ENCODE results near the gene GRM5. TPM values are rescaled to one million over a fixed set of nuclear protein-coding genes. Genes with fewer than 3 reads are reported as not detected.

The GRM5 gene
- total RNA-seq, 4 donors from 2014 or later: 0.13 TPM; not detected in 3

DNA sequence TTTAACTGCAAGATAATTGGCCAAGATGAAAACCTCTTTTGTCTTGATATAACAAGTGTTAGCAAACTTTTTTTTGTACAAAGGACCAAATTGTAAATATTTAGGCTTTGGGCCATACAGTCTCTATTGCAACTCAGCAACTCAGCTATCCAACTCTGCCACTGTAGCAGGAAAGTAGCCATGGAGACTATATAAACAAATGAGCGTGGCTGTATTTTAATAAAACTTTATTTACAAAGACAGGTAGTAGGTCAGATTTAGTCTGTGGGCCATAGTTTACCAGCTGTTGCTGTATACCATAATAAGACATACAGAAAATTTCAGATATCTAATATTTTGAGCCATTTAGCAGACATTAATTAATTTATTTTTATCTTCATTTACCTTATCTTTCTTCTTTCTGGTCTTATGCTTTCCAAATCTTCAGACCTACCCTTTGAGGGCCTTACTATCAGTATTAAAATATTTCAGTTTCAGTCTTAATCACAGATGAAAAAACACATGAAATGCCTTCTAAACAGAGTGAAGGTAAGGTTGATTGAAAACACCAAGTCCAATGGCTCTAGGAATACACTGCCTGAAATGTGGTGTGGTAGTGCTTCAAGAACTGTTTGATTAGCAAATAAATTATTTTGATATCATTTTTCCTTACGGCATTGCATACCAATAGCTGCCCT lies 471.4 kb downstream of the GRM5 start:
- DNase-seq (ENCODE audit: low spot score) (no peak), ATAC-seq (ENCODE audit: low FRiP score) (no peak)
- TF ChIP-seq, protein P1, sequence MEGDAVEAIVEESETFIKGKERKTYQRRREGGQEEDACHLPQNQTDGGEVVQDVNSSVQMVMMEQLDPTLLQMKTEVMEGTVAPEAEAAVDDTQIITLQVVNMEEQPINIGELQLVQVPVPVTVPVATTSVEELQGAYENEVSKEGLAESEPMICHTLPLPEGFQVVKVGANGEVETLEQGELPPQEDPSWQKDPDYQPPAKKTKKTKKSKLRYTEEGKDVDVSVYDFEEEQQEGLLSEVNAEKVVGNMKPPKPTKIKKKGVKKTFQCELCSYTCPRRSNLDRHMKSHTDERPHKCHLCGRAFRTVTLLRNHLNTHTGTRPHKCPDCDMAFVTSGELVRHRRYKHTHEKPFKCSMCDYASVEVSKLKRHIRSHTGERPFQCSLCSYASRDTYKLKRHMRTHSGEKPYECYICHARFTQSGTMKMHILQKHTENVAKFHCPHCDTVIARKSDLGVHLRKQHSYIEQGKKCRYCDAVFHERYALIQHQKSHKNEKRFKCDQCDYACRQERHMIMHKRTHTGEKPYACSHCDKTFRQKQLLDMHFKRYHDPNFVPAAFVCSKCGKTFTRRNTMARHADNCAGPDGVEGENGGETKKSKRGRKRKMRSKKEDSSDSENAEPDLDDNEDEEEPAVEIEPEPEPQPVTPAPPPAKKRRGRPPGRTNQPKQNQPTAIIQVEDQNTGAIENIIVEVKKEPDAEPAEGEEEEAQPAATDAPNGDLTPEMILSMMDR (IDR thresholded peaks at IDR 0.05): no peak

DNA sequence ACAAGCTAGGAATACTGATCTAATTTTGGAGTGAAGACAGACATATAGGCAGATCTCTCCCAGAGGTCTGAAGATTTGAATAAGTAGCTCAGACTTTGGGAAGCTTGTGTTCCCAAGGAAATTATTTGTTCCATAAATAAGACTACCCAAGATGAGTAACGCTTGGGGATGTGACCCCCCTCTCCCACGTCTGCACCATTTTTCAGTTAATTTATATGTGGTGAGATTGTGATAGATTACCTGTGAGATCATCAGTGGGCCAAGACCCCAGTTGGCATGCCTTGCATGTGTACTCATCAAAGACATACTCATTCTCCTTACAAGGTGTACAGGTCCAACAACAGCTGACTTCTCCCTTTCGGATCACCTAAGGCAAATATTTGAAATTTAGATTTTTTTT lies 475.4 kb downstream of the GRM5 start:
- ATAC-seq (ENCODE audit: low FRiP score) (no peak), DNase-seq (ENCODE audit: low spot score) (no peak)
- TF ChIP-seq, protein P1 (IDR thresholded peaks at IDR 0.05): no peak

DNA sequence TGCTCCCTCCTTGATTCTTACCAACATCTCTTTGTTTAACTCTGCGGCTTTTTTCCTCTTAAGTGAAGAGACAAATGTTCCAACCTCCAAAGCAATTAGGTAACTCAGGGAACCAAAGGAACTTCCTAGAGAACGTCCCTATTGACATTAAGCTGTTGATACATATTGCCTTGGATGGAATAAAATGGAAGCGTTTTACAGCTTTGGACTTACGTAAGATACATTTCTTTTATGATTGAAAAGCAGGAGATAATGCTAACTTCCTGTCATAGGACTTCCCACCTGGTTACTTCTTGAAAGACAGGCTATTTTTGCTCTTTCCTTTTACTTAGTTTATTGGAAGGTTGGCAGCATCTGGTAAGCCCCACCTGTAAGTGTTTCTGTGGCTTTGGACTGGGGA lies 482.5 kb downstream of the GRM5 start:
- ATAC-seq (ENCODE audit: low FRiP score) (no peak), DNase-seq (ENCODE audit: low spot score) (no peak)
- TF ChIP-seq, protein P1 (IDR thresholded peaks at IDR 0.05): no peak

DNA sequence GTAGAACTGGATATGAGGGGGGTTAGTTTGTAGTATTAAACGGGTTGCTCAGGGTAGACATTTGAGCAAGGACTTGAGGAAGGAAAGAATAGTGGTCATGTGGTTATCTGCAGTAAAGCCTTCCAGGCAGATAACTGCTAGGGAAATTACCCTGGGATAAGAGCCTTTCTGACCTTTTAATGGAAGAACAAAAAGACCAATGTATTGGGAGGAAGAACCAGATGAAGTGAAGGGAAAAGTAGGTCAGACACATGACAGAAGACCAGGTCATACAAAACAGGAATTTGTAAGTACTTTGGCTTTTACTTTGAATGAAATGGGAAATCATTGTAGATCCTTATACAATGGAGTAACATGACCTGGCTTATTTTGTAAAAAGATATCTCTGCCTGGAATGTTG lies 486.3 kb downstream of the GRM5 start:
- no peak for DNase-seq (ENCODE audit: low spot score)
- TF ChIP-seq, protein P1 (IDR thresholded peaks at IDR 0.05): no peak
- ATAC-seq (ENCODE audit: low FRiP score): no peak

DNA sequence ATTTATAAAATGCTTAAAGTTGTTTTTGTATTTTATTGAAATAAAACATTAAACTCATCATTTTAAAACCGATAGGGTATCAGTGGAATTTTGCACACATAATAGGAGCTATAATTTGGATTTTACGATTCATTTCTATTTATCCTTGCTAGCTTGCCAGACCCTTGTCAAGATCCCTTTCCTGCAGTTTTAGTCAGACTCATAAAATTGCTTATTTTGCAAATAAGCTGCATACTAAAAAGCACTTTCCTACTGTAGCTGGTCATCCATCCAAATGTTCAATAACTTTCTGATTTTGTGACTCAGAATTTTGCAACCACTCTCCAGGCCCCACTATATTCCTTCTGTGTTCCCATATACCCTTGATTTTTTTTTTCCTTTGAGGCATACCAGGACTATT lies 489.0 kb downstream of the GRM5 start:
- DNase-seq (ENCODE audit: low spot score) (no peak), ATAC-seq (ENCODE audit: low FRiP score) (no peak)

DNA sequence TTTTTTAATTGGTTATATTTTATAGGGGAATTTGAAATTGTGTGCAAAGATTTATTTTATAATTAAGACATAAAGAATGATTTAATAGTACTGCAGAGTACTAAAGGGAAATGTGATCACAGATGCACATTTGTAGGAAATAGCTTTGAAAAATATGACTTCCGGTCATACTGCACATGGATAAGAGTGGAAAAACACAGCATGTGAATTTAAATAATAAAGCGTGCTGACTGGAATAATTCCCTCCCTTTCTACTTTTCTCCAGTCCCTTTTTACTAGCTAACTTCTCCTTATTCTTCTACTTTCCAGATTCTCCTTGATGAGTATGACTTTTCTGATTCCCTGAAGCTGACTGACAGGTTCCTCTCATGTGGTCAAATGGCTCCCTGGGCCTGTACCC lies 489.9 kb downstream of the GRM5 start:
- ATAC-seq (ENCODE audit: low FRiP score): no peak
- TF ChIP-seq, protein P1 (IDR thresholded peaks at IDR 0.05): no peak
- DNase-seq (ENCODE audit: low spot score): no peak

More for the DNA sequence above, 489.0 kb downstream of the GRM5 start:
- TF ChIP-seq, protein P1 (IDR thresholded peaks at IDR 0.05): no peak

DNA sequence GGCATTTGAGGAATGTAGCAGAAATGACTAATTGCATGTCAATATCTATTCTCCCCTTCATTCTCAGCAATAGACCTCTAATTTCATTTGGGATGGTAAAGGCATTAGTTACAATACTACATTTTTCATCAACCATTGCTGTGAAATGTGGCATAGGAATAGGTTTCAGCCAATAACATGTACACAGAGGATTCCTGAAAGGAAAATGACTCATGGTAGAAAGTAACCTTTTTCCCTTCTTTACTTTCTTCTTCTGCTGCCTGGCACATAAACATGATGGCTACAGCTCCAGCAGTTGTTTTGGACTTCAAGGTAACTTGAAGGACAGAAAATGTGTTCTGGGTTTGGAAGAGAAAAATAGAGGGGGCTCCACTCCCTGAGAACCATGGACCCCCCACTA lies 496.4 kb downstream of the GRM5 start:
- DNase-seq (ENCODE audit: low spot score) (no peak), ATAC-seq (ENCODE audit: low FRiP score) (no peak)
- TF ChIP-seq, protein P1 (IDR thresholded peaks at IDR 0.05): no peak
